22Rv1 (cell line): ENCODE data around the gene ANKIB1.

ENCODE experiments used
- ZFX ChIP-seq: fragments of 450-650 bp; IDR thresholded peaks from 2 replicates; pipeline ENCODE4 v1.6.1; 2017; ENCODE audit warnings: antibody characterized with exemption, borderline replicate concordance
- TF ChIP-seq, protein P1 (sequence below): fragments of 450-650 bp; IDR thresholded peaks from 2 replicates; pipeline ENCODE4 v1.5.1; 2017; ENCODE audit warnings: mild to moderate bottlenecking

- TF ChIP-seq, protein P1, sequence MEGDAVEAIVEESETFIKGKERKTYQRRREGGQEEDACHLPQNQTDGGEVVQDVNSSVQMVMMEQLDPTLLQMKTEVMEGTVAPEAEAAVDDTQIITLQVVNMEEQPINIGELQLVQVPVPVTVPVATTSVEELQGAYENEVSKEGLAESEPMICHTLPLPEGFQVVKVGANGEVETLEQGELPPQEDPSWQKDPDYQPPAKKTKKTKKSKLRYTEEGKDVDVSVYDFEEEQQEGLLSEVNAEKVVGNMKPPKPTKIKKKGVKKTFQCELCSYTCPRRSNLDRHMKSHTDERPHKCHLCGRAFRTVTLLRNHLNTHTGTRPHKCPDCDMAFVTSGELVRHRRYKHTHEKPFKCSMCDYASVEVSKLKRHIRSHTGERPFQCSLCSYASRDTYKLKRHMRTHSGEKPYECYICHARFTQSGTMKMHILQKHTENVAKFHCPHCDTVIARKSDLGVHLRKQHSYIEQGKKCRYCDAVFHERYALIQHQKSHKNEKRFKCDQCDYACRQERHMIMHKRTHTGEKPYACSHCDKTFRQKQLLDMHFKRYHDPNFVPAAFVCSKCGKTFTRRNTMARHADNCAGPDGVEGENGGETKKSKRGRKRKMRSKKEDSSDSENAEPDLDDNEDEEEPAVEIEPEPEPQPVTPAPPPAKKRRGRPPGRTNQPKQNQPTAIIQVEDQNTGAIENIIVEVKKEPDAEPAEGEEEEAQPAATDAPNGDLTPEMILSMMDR = no peak
- TF ChIP-seq ZFX = no peak
Measured at GRCh38 chr7:92251181-92251580, 5.4 kb downstream of the ANKIB1 start.
